Mesenchymal stem cell (in vitro differentiated cells and primary cell): ENCODE measurements around the gene ADI1.

Source experiments
- DNase-seq: peaks from one replicate; pipeline ENCODE4 v3.0.0-alpha.2; 2013
- H2AFZ ChIP-seq: one replicate; pipeline ENCODE4 v1.6.1; 2013; ENCODE audit warnings: low read depth, mild to moderate bottlenecking, control low read depth, inconsistent platforms, low read length, moderate library complexity
- H2AK5ac ChIP-seq: 2 replicates; pipeline ENCODE4 v1.6.1; 2013; ENCODE audit warnings: low read length, moderate library complexity, mild to moderate bottlenecking, inconsistent platforms; ENCODE audit not compliant: severe bottlenecking
- H2BK120ac ChIP-seq: one replicate; pipeline ENCODE4 v1.6.1; 2013; ENCODE audit warnings: low read depth, mild to moderate bottlenecking, inconsistent platforms, low read length, moderate library complexity
- H2BK12ac ChIP-seq, 2 experiments: one replicate each; pipeline ENCODE4 v1.6.1; 2013; ENCODE audit warnings: inconsistent platforms in 2 of 2, low read length in 2 of 2, mild to moderate bottlenecking in 2 of 2, moderate library complexity in 2 of 2, control low read depth in 1 of 2
- H2BK15ac ChIP-seq: one replicate; pipeline ENCODE4 v1.6.1; 2013; ENCODE audit warnings: mild to moderate bottlenecking, low read depth, inconsistent platforms; ENCODE audit not compliant: poor library complexity, severe bottlenecking
- H2BK5ac ChIP-seq: 2 replicates; pipeline ENCODE4 v1.6.1; 2013; ENCODE audit warnings: low read depth, mild to moderate bottlenecking, low read length, control low read depth, inconsistent platforms; ENCODE audit not compliant: poor library complexity, severe bottlenecking
- H3K14ac ChIP-seq, 2 experiments: one replicate each; pipeline ENCODE4 v1.6.1; 2013; ENCODE audit warnings: inconsistent platforms in 2 of 2, low read length in 2 of 2, control low read depth in 1 of 2, mild to moderate bottlenecking in 1 of 2, moderate library complexity in 1 of 2
- H3K18ac ChIP-seq, 2 experiments: one replicate each; pipeline ENCODE4 v1.6.1; 2013; ENCODE audit warnings: inconsistent platforms in 2 of 2, low read length in 2 of 2, control low read depth in 1 of 2, low read depth in 1 of 2, mild to moderate bottlenecking in 1 of 2
- H3K23ac ChIP-seq, 2 experiments: one replicate each; pipeline ENCODE4 v1.6.1; 2013; ENCODE audit warnings: inconsistent platforms in 2 of 2, low read length in 2 of 2, mild to moderate bottlenecking in 2 of 2, moderate library complexity in 2 of 2, control low read depth in 1 of 2
- H3K27ac ChIP-seq: 2 replicates; pipeline ENCODE4 v1.5.1; 2013; ENCODE audit warnings: mild to moderate bottlenecking, moderate library complexity, low read length, control low read depth, inconsistent platforms; ENCODE audit not compliant: poor library complexity, severe bottlenecking
- H3K27me3 ChIP-seq, 2 experiments: 2 replicates each; pipeline versions ENCODE4 v1.6.1 to v1.7.0; 2013; ENCODE audit warnings: low read length in 2 of 2, mild to moderate bottlenecking in 2 of 2, moderate library complexity in 2 of 2, control low read depth in 1 of 2, inconsistent platforms in 1 of 2; ENCODE audit not compliant: control insufficient read depth in 1 of 2, insufficient read depth in 1 of 2
- H3K36me3 ChIP-seq, 2 experiments: 2 replicates each; pipeline versions ENCODE4 v1.6.1 to v1.7.0; 2013; ENCODE audit warnings: low read length in 2 of 2, control low read depth in 1 of 2, inconsistent platforms in 1 of 2, low read depth in 1 of 2, mild to moderate bottlenecking in 1 of 2; ENCODE audit not compliant: insufficient read depth in 2 of 2, control insufficient read depth in 1 of 2
- H3K4ac ChIP-seq, 2 experiments: one replicate each; pipeline ENCODE4 v1.6.1; 2013; ENCODE audit warnings: inconsistent platforms in 2 of 2, low read length in 2 of 2, mild to moderate bottlenecking in 2 of 2, moderate library complexity in 2 of 2, control low read depth in 1 of 2, low read depth in 1 of 2
- H3K4me1 ChIP-seq: 2 replicates; pipeline ENCODE4 v1.6.1; 2013; ENCODE audit warnings: low read depth, low read length, control low read depth; ENCODE audit not compliant: control insufficient read depth, insufficient read depth
- H3K4me2 ChIP-seq: 2 replicates; pipeline ENCODE4 v1.6.1; 2013; ENCODE audit warnings: low read length, mild to moderate bottlenecking, inconsistent platforms; ENCODE audit not compliant: poor library complexity, severe bottlenecking
- H3K4me3 ChIP-seq, 2 experiments: 2 replicates each; pipeline versions ENCODE4 v1.5.1 to v1.7.0; 2013; ENCODE audit warnings: low read length in 2 of 2, mild to moderate bottlenecking in 2 of 2, control low read depth in 1 of 2, low read depth in 1 of 2; ENCODE audit not compliant: insufficient read depth in 1 of 2
- H3K79me1 ChIP-seq: replicated peaks from 2 replicates; pipeline ENCODE4 v1.6.1; 2013; ENCODE audit warnings: mild to moderate bottlenecking, control low read depth, low read length, inconsistent platforms; ENCODE audit not compliant: poor library complexity, severe bottlenecking
- H3K9ac ChIP-seq: 2 replicates; pipeline ENCODE4 v1.7.0; 2013; ENCODE audit warnings: mild to moderate bottlenecking, low read length, moderate library complexity
- H3K9me3 ChIP-seq: 2 replicates; pipeline ENCODE4 v1.7.0; 2013; ENCODE audit warnings: mild to moderate bottlenecking, low read length; ENCODE audit not compliant: control insufficient read depth
- H4K8ac ChIP-seq: one replicate; pipeline ENCODE4 v1.6.1; 2013; ENCODE audit warnings: inconsistent platforms, mild to moderate bottlenecking, low read length, moderate library complexity
- H4K91ac ChIP-seq: one replicate; pipeline ENCODE4 v1.6.1; 2013; ENCODE audit warnings: mild to moderate bottlenecking, low read length, inconsistent platforms
- WGBS: methylation state at CpG from one replicate; pipeline ENCODE4 v1.1.7; 2013; ENCODE audit warnings: mixed read lengths; 5-methylcytosine and 5-hydroxymethylcytosine counted together

Gene ADI1

GRCh38 chr2:3478846-3479385, 40.4 kb downstream of the ADI1 start:
- H3K36me3 ChIP-seq, result peaks cover 50 to 58% of the 10 kb centered on the region in 2 experiments
- no peak overlapping the region for H2BK5ac ChIP-seq
- peaks cover 9% of the 10 kb centered on the region for H3K79me1 ChIP-seq
- H3K23ac ChIP-seq, result no peak overlapping the region
- H3K4me1 ChIP-seq, result no peaks in the 10 kb centered on the region
- no peak overlapping the region for H4K8ac ChIP-seq
- H3K4me3 ChIP-seq, result no peak overlapping the region
- DNase-seq, result no peak
- H2AK5ac ChIP-seq, result no peak overlapping the region
- H4K91ac ChIP-seq, result no peak overlapping the region
- H2BK15ac ChIP-seq, result no peak overlapping the region
- no peak overlapping the region for H3K9ac ChIP-seq
- no peak overlapping the region for H2AFZ ChIP-seq
- H3K27ac ChIP-seq, result no peak overlapping the region
- H2BK120ac ChIP-seq, result no peak overlapping the region
- no peaks in the 10 kb centered on the region for H3K9me3 ChIP-seq
- H2BK12ac ChIP-seq, result no peak overlapping the region
- no peaks in the 10 kb centered on the region for H3K27me3 ChIP-seq
- no peak overlapping the region for H3K14ac ChIP-seq
- H3K4me2 ChIP-seq, result no peak overlapping the region
- no peak overlapping the region for H3K4ac ChIP-seq
- no peak overlapping the region for H3K18ac ChIP-seq
- WGBS, result 95% methylated on average over 19 of the region's 19 CpGs

GRCh38 chr2:3476985-3477327, 42.4 kb downstream of the ADI1 start:
- no peak for DNase-seq
- no peak overlapping the region for H2BK15ac ChIP-seq
- H3K23ac ChIP-seq, result no peak overlapping the region
- H3K18ac ChIP-seq, result no peak overlapping the region
- peaks cover 1% of the 10 kb centered on the region for H3K4me1 ChIP-seq
- H3K36me3 ChIP-seq, result peaks cover 43 to 72% of the 10 kb centered on the region in 2 experiments
- no peak overlapping the region for H4K8ac ChIP-seq
- no peaks in the 10 kb centered on the region for H3K27me3 ChIP-seq
- no peak overlapping the region for H3K4ac ChIP-seq
- WGBS, result 83% methylated on average over 1 of the region's 5 CpGs
- H3K79me1 ChIP-seq, result peaks cover 11% of the 10 kb centered on the region
- H2BK120ac ChIP-seq, result no peak overlapping the region
- no peaks in the 10 kb centered on the region for H3K9me3 ChIP-seq
- H3K4me2 ChIP-seq, result no peak overlapping the region
- H2BK5ac ChIP-seq, result no peak overlapping the region
- H4K91ac ChIP-seq, result no peak overlapping the region
- H3K4me3 ChIP-seq, result no peak overlapping the region
- no peak overlapping the region for H2AFZ ChIP-seq
- H3K27ac ChIP-seq, result no peak overlapping the region
- H3K14ac ChIP-seq, result no peak overlapping the region
- H3K9ac ChIP-seq, result no peak overlapping the region
- H2BK12ac ChIP-seq, result no peak overlapping the region
- H2AK5ac ChIP-seq, result no peak overlapping the region

GRCh38 chr2:3476321-3476984, 42.9 kb downstream of the ADI1 start:
- Histone ChIP-seq H2BK5ac (no peak overlapping the region), H3K18ac (no peak overlapping the region), H3K4me2 (no peak overlapping the region), H3K36me3 (peaks cover 38 to 76% of the 10 kb centered on the region in 2 experiments), H3K79me1 (peaks cover 11% of the 10 kb centered on the region), H2BK15ac (no peak overlapping the region), H3K9me3 (no peaks in the 10 kb centered on the region), H2BK120ac (no peak overlapping the region), H3K4ac (no peak overlapping the region), H4K91ac (no peak overlapping the region), H3K23ac (no peak overlapping the region), H2AK5ac (no peak overlapping the region), H3K14ac (no peak overlapping the region), H4K8ac (no peak overlapping the region), H3K9ac (no peak overlapping the region), H2AFZ (no peak overlapping the region), H3K27ac (no peak overlapping the region), H3K4me3 (no peak overlapping the region), H3K4me1 (peaks cover 5% of the 10 kb centered on the region), H2BK12ac (no peak overlapping the region), H3K27me3 (no peaks in the 10 kb centered on the region)
- 98% methylated on average over 12 of the region's 14 CpGs for WGBS
- DNase-seq, result no peak

GRCh38 chr2:3475771-3476170, 43.6 kb downstream of the ADI1 start:
- Histone ChIP-seq H3K36me3 (peaks cover 37 to 82% of the 10 kb centered on the region in 2 experiments), H3K4me1 (peaks cover 10% of the 10 kb centered on the region), H3K14ac (no peak overlapping the region), H2BK120ac (no peak overlapping the region), H2AFZ (no peak overlapping the region), H3K27ac (no peak overlapping the region), H3K18ac (no peak overlapping the region), H3K79me1 (peaks cover 12% of the 10 kb centered on the region), H2BK5ac (no peak overlapping the region), H2AK5ac (no peak overlapping the region), H2BK15ac (no peak overlapping the region), H3K4ac (no peak overlapping the region), H3K9me3 (no peaks in the 10 kb centered on the region), H4K91ac (no peak overlapping the region), H4K8ac (no peak overlapping the region), H3K4me3 (no peak overlapping the region), H2BK12ac (no peak overlapping the region), H3K4me2 (no peak overlapping the region), H3K23ac (no peak overlapping the region), H3K27me3 (no peaks in the 10 kb centered on the region), H3K9ac (no peak overlapping the region)
- 98% methylated on average over 28 of the region's 28 CpGs for WGBS
- DNase-seq, result no peak
